GM12873 (cell line): ENCODE results near the gene MRPL36.

ENCODE experiments used
- TF ChIP-seq, protein P1 (sequence below): IDR thresholded peaks from 2 replicates; pipeline ENCODE4 v1.5.1; 2012; ENCODE audit warnings: low read depth, mild to moderate bottlenecking, moderate library complexity, low read length, control low read depth; ENCODE audit not compliant: insufficient read depth; ENCODE audit errors: missing control alignments

Gene MRPL36

GRCh38 chr5:1749346-1750124 is 50.1 kb downstream of the MRPL36 start:
- TF ChIP-seq, protein P1, sequence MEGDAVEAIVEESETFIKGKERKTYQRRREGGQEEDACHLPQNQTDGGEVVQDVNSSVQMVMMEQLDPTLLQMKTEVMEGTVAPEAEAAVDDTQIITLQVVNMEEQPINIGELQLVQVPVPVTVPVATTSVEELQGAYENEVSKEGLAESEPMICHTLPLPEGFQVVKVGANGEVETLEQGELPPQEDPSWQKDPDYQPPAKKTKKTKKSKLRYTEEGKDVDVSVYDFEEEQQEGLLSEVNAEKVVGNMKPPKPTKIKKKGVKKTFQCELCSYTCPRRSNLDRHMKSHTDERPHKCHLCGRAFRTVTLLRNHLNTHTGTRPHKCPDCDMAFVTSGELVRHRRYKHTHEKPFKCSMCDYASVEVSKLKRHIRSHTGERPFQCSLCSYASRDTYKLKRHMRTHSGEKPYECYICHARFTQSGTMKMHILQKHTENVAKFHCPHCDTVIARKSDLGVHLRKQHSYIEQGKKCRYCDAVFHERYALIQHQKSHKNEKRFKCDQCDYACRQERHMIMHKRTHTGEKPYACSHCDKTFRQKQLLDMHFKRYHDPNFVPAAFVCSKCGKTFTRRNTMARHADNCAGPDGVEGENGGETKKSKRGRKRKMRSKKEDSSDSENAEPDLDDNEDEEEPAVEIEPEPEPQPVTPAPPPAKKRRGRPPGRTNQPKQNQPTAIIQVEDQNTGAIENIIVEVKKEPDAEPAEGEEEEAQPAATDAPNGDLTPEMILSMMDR: no peak

DNA sequence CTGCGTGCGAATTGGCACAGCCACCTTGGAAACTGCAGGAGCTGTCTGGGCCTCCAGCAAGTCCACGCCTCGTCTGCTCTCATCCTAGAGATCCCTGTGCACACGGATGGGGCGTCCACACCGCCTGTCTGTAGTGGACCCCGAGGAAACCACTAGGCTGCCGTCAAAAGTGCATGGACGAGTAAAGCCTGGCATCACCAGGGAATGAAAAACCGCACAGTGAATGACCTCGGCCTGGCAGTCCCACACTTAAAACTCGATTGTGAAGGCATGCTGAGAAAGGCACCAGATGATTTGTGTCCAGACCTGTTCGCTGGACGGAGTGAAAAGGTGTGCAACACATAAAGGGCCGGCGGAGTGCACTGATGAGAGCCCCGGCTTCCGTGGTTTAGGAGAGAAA is 50.8 kb downstream of the MRPL36 start:
- TF ChIP-seq, protein P1: no peak
